SH-SY5Y (cell line): ENCODE data around the gene AJUBA.

Source experiments
- GATA2 ChIP-seq: IDR thresholded peaks from 2 replicates; pipeline ENCODE4 v1.6.1; 2011; ENCODE audit warnings: mild to moderate bottlenecking, low read depth, low read length
- GATA3 ChIP-seq: IDR thresholded peaks from 2 replicates; pipeline ENCODE4 v1.6.1; 2011; ENCODE audit warnings: low read depth, mild to moderate bottlenecking, low read length, moderate library complexity

AJUBA gene

GRCh38 chr14:22982477-22983245 lies at the start of gene AJUBA:
AJUBA (minus strand) TSS chr14:22982551; CDS start chr14:22982266, 285 bp downstream.
- TF ChIP-seq GATA2 = no peak
- TF ChIP-seq GATA3 = no peak

DNA sequence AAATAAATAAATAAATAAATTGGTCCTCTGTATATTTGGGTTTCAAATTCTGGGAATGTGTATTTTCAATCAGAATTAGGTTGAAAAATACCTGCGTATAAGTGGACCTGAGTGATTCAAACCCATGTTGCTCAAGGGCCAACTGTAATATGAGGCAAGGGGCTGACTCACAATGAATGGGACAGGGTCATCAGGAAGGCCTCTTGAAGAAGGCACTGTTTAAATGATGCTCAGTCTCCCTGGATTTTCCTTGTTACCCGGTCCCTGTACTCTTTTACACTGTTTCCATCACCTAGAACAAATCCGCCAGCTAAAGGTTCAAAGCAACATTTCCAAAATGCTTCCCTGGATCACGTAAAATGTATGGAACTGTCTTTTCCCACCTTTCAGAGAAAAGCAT lies 48.6 kb upstream of the AJUBA start:
- TF ChIP-seq GATA2 = no peak
- no peak for TF ChIP-seq GATA3

DNA sequence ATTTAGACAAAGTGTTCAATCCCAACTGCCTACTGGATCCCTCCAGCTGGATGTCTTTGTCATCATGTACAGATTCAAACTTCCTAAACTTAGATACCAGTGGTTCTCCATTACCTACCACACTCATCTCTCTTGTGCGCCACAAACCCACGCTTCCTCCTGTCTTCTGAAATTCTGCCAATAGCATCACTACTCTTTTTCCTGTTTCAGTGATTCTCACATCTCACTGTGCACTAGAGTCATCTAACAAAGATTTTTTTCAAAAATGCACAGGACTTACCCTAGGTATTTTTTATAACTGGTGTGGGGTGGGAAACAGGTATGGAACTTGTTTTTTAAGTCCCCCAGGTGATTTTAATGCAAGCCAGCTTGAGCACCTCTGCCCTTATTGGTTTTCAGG lies 46.4 kb upstream of the AJUBA start:
- TF ChIP-seq GATA2 = no peak
- no peak for TF ChIP-seq GATA3

DNA sequence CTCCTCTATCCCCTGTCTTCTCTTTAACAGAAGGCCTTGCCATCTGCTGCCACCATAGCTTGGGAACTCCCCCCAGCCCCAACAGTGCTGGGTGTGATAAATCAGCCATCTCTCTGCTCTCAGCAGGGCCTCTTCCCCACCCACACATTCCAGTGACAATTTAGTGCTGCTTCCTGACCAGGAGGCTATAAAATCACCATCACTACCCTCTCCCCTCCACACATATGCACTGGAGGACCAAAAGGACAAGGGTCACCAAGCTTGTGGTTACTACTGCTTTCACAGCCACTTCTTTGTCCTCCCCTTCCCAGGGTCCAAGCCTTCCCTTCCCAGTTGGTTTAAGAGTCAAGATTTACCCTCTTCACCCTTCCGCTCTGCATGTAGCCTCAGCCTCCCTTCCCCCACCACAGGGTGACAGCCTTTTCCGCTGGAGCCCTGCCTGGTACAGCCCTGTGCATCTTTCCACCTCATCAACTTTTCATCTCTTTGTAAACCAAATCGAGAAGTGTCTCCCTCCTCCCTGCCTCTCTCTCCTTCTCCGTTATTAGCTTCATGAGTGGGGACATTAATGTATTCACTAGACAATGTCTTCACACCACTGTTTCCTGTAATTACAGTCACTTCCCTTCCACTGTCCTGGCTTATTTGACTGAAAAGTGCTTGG lies 42.9 kb upstream of the AJUBA start:
- TF ChIP-seq GATA3 (no peak), GATA2 (no peak)

DNA sequence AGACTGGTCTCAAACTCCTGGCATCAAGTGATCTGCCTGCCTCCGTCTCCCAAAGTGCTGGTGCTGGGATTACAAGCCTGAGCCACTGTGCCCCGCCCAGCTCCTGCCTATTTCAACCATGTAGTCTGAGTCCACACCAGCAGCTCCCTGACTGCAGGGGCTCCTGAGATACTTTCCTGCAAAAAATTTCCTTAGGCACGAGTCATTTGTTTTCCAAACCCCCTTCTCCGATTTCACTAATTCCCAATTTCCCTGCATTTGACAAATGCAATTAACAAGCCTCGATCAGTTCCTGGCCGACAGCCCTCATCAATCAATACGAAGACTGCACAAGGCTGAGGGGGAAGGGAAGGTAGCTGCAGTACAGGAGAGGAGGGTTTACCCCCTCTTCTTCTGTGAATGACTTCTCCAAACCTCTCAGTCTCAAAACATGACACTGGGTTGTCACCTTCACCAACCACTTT lies 42.3 kb upstream of the AJUBA start:
- TF ChIP-seq GATA2 (no peak), GATA3 (no peak)

- TF ChIP-seq GATA3 = no peak
- no peak for TF ChIP-seq GATA2
Measured at GRCh38 chr14:23023795-23024152, 41.4 kb upstream of the AJUBA start.

DNA sequence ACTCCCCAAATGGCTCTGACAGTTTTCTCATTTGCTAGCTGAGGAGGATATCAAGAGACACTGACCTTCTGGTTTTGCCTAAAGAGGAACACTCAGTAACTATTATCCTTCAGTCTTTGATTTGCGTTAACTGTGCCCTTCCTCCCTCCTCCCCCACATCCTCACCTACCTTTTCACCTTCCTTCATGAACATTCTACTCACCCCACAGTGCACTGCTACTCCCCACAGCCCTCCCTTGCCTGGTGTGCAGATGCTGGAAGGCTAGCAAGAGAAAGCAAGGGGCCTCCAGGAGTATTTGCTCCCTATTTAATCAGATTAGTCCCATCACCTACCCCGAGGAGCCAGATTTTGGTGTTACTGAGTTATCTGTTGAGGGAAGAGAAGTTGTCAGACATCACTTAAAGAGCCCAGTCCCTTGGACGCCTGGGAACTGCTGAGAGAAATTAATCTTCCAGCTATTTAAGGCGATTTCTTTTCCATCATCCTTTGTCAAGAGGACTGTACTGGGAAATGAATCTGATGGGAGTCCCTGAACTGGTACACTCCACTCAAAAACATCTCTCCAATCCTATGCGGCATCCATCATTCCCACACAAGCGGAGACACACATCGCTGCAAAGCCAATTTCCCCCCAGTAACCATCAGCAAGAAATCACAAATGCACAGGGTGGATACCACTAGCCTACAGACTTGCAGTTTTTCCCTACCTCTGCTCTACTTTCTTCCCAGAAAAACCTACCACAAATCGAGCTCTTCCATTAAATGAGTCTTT lies 40.9 kb upstream of the AJUBA start:
- TF ChIP-seq GATA3 (no peak), GATA2 (no peak)

DNA sequence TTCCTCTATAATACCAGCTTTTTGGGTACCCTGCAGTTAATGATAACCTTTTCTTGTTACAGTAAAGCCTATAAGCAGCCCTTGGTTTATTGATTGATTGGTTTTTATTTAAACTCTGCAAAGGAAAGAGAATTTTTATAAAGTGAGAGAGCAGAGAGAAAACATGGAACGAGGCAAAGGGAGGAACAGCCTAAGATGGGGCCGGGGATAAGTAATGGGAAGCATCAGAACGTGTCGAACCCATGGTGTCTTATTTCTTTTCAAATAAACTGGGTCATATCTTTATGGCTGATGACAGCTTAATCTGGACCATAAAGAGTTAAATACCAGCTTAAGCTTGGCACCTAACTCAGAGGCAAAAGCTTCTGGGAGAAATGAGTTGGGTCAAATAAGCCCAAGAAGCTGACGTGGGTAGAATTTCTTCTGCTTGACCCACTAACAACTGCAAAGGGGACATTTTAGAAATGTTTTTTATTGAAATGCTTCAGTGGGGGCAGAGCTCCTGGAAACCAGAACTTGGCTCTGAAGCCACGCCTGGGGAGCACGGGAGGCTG lies 39.6 kb upstream of the AJUBA start:
- TF ChIP-seq GATA2 (no peak), GATA3 (no peak)

DNA sequence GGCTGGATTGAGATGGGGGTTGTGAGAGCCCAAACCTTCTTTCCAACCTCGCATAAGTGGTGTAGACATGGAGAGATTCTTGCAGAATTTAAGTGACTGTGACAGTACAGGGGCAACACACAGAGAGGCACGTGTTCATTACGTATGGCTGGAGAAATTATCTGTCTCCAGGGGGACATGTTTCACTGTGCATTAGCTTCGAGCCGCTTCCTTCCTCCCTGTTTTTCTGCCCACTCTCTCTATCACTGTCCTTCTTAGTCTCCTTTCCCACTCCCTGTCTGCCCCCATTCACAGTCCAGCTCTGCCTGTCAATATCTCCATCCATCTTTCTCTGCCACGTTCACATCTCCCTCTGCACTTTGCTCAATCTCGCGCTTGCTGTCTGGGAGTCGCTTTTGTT lies 39.1 kb upstream of the AJUBA start:
- TF ChIP-seq GATA3 (no peak), GATA2 (no peak)

DNA sequence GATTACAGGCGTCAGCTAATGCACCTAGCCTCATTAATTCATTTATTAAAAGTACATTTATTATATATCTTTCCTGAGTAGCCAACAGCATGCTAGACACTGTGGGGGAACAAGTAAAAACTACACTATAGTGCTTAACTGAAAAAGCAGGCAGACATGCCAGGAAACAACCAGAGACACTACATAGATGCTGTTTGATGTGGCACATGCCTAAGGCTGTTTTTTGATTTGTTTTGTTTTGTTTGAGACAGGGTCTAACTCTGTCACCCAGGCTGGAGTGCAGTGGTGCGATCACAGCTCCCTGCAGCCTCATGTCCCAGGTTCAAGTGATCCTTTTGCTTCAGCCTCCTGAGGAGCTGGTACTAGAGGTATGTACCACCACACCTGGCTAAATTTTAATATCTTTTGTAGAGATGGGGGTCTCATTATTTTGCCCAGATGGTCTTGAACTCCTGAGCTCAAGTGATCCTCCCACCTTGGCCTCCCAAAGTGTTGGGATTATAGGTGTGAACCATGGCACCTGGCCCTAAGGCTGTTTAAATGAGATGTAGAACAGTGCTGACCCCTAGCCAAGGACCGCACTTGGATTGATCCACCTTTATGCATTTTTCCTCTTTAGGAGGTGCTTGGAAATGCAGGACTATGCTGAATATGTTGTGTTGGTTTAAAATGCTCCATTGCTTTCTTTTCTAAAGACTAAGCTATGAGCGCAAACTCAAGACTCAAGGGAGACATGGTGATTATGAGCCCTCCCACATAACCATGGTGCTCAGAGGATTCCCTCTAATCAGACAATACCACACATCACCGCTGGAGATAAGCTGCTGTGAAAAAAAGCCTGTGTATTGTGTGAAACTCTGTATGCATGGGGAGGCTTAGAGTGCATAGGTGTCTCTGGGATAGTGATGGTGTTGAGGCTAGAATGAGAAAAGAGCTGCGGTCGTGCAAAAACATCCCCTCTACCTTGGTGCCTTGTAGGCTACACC lies 38.1 kb upstream of the AJUBA start:
- TF ChIP-seq GATA3 (no peak), GATA2 (no peak)

GRCh38 chr14:23018107-23018506 lies 35.8 kb upstream of the AJUBA start:
- TF ChIP-seq GATA3 (no peak), GATA2 (no peak)

- TF ChIP-seq GATA2 (no peak), GATA3 (no peak)
Measured at GRCh38 chr14:23017091-23017490, 34.7 kb upstream of the AJUBA start.

GRCh38 chr14:23015618-23016017 lies 33.3 kb upstream of the AJUBA start:
- no peak for TF ChIP-seq GATA2
